WTC11 (cell line): ENCODE results near the gene LPP. TPM values are rescaled to one million over a fixed set of nuclear protein-coding genes. Genes with fewer than 3 reads are reported as not detected.

Source experiments
- ATAC-seq: fragments of 200-7000 bp; cut with Tn5 transposase; 2 replicates; pipeline ENCODE4 v1.10.0; 2021; ENCODE audit warnings: mild to moderate bottlenecking, moderate library complexity
- CTCF ChIA-PET: fragments of 300-600 bp; sonication (Branson Sonifier 250); formaldehyde crosslinking; loops from one replicate; lab custom pipeline; 2021; ENCODE audit warnings: antibody characterized with exemption; lab: Charles Lee
- POLR2A ChIA-PET: fragments of 350-600 bp; sonication (Branson Sonifier 250); formaldehyde crosslinking; loops from one replicate; lab custom pipeline; 2021; ENCODE audit warnings: antibody characterized with exemption; lab: Charles Lee
- DNase-seq: peaks from one replicate; pipeline ENCODE4 v3.0.0; 2021; ENCODE audit warnings: low spot score
- H3K27ac Mint-ChIP-seq: 2 replicates; pipeline ENCODE4 v1.8.0; 2021; ENCODE audit warnings: mixed read lengths
- H3K27me3 Mint-ChIP-seq: 2 replicates; pipeline ENCODE4 v1.8.0; 2021; ENCODE audit warnings: low read depth, mild to moderate bottlenecking, moderate library complexity, mixed read lengths
- H3K36me3 Mint-ChIP-seq: 2 replicates; pipeline ENCODE4 v1.8.0; 2021; ENCODE audit warnings: mixed read lengths
- H3K4me1 Mint-ChIP-seq: 2 replicates; pipeline ENCODE4 v1.8.0; 2022; ENCODE audit warnings: mixed read lengths
- H3K4me3 Mint-ChIP-seq: 2 replicates; pipeline ENCODE4 v1.8.0; 2021; ENCODE audit warnings: mild to moderate bottlenecking, moderate library complexity, mixed read lengths
- H3K9me3 Mint-ChIP-seq: 2 replicates; pipeline ENCODE4 v1.8.0; 2021; ENCODE audit warnings: mixed read lengths
- CDX4 ChIP-seq: fragments of 250-450 bp; sonication (Bioruptor Pico); IDR thresholded peaks from 2 replicates; pipeline ENCODE4 v1.9.0; 2021; ENCODE audit warnings: moderate library complexity, mild to moderate bottlenecking, inconsistent platforms, borderline replicate concordance
- CREB1 ChIP-seq: sonication (generic); formaldehyde crosslinking; IDR thresholded peaks from 2 replicates; pipeline ENCODE4 v1.8.0; 2023; ENCODE audit warnings: mild to moderate bottlenecking, missing genetic modification reagents
- E2F1 ChIP-seq: sonication (generic); formaldehyde crosslinking; IDR thresholded peaks from 2 replicates; pipeline ENCODE4 v1.8.0; 2022; ENCODE audit warnings: mild to moderate bottlenecking, missing genetic modification reagents
- ERG ChIP-seq: fragments of 250-450 bp; sonication (Bioruptor Pico); IDR thresholded peaks from 2 replicates; pipeline ENCODE4 v1.8.0; 2021; ENCODE audit warnings: mild to moderate bottlenecking
- FOXJ3 ChIP-seq: sonication (generic); formaldehyde crosslinking; IDR thresholded peaks from 2 replicates; pipeline ENCODE4 v1.9.0; 2021; ENCODE audit warnings: missing genetic modification reagents, mild to moderate bottlenecking, borderline replicate concordance
- FOXK1 ChIP-seq: sonication (generic); formaldehyde crosslinking; IDR thresholded peaks from 2 replicates; pipeline ENCODE4 v1.8.0; 2022; ENCODE audit warnings: mild to moderate bottlenecking, moderate library complexity, missing genetic modification reagents
- FOXP4 ChIP-seq: sonication (generic); formaldehyde crosslinking; IDR thresholded peaks from 2 replicates; pipeline ENCODE4 v1.8.0; 2022; ENCODE audit warnings: mild to moderate bottlenecking, missing genetic modification reagents
- GTF2I ChIP-seq: fragments of 250-450 bp; sonication (Bioruptor Pico); conservative IDR thresholded peaks from 2 replicates; pipeline ENCODE4 v1.4.0; 2021; ENCODE audit warnings: mild to moderate bottlenecking
- MAX ChIP-seq: sonication (generic); formaldehyde crosslinking; IDR thresholded peaks from 2 replicates; pipeline ENCODE4 v1.8.0; 2022; ENCODE audit warnings: mild to moderate bottlenecking, missing genetic modification reagents
- MYBL2 ChIP-seq: sonication (generic); formaldehyde crosslinking; IDR thresholded peaks from 2 replicates; pipeline ENCODE4 v1.8.1; 2023; ENCODE audit warnings: mild to moderate bottlenecking, moderate library complexity, missing genetic modification reagents
- NFYB ChIP-seq: sonication (generic); formaldehyde crosslinking; conservative IDR thresholded peaks from 2 replicates; pipeline ENCODE4 v1.8.0; 2022; ENCODE audit warnings: low read depth, missing genetic modification reagents
- NR1H2 ChIP-seq: sonication (generic); formaldehyde crosslinking; IDR thresholded peaks from 2 replicates; pipeline ENCODE4 v1.9.0; 2021; ENCODE audit warnings: mild to moderate bottlenecking, moderate library complexity, missing genetic modification reagents
- NR2C2 ChIP-seq: sonication (generic); formaldehyde crosslinking; IDR thresholded peaks from 2 replicates; pipeline ENCODE4 v1.8.0; 2022; ENCODE audit warnings: mild to moderate bottlenecking, missing genetic modification reagents
- NR3C1 ChIP-seq: sonication (generic); formaldehyde crosslinking; conservative IDR thresholded peaks from 2 replicates; pipeline ENCODE4 v1.8.1; 2023; ENCODE audit warnings: low read depth, mild to moderate bottlenecking, missing genetic modification reagents
- PREB ChIP-seq: sonication (generic); formaldehyde crosslinking; IDR thresholded peaks from 2 replicates; pipeline ENCODE4 v1.8.1; 2022; ENCODE audit warnings: mild to moderate bottlenecking, missing genetic modification reagents, moderate library complexity, borderline replicate concordance
- RORB ChIP-seq: fragments of 250-450 bp; sonication (Bioruptor Pico); IDR thresholded peaks from 2 replicates; pipeline ENCODE4 v1.9.0; 2021; ENCODE audit warnings: mild to moderate bottlenecking
- SOX15 ChIP-seq: fragments of 250-450 bp; sonication (Bioruptor Pico); IDR thresholded peaks from 2 replicates; pipeline ENCODE4 v1.9.0; 2021; ENCODE audit warnings: mild to moderate bottlenecking
- TEAD1 ChIP-seq: sonication (generic); formaldehyde crosslinking; IDR thresholded peaks from 2 replicates; pipeline ENCODE4 v1.8.0; 2022; ENCODE audit warnings: mild to moderate bottlenecking, missing genetic modification reagents
- ZBTB43 ChIP-seq: sonication (generic); formaldehyde crosslinking; IDR thresholded peaks from 2 replicates; pipeline ENCODE4 v1.8.1; 2023; ENCODE audit warnings: mild to moderate bottlenecking, missing genetic modification reagents
- ZNF121 ChIP-seq: sonication (generic); formaldehyde crosslinking; IDR thresholded peaks from 2 replicates; pipeline ENCODE4 v1.8.0; 2023; ENCODE audit warnings: missing genetic modification reagents
- ZNF219 ChIP-seq: sonication (generic); formaldehyde crosslinking; IDR thresholded peaks from 2 replicates; pipeline ENCODE4 v1.8.0; 2023; ENCODE audit warnings: missing genetic modification reagents, mild to moderate bottlenecking, borderline replicate concordance
- ZNF232 ChIP-seq: sonication (generic); formaldehyde crosslinking; IDR thresholded peaks from 2 replicates; pipeline ENCODE4 v1.8.0; 2022; ENCODE audit warnings: mild to moderate bottlenecking, missing genetic modification reagents
- ZNF281 ChIP-seq: sonication (generic); formaldehyde crosslinking; IDR thresholded peaks from 2 replicates; pipeline ENCODE4 v1.8.0; 2023; ENCODE audit warnings: mild to moderate bottlenecking, missing genetic modification reagents
- ZNF396 ChIP-seq: fragments of 250-450 bp; sonication (Bioruptor Pico); IDR thresholded peaks from 2 replicates; pipeline ENCODE4 v1.8.0; 2021; ENCODE audit warnings: mild to moderate bottlenecking, moderate library complexity, borderline replicate concordance
- total RNA-seq: library from RNA; stranded (reverse); gene quantifications from 3 replicates; pipeline ENCODE4 v1.2.3, GENCODE V29; 2021

The LPP gene
- total RNA-seq, 1 experiment from 2014 or later = 49.6 TPM

- TF ChIP-seq NFYB (CRISPR knock-in tag) (no peak), FOXK1 (CRISPR knock-in tag) (no peak), MYBL2 (CRISPR knock-in tag) (no peak), ZNF281 (CRISPR knock-in tag) (no peak), ZBTB43 (CRISPR knock-in tag) (no peak), NR3C1 (CRISPR knock-in tag) (no peak)
These were observed 103.5 kb downstream of the LPP start (continued) for GRCh38 chr3:188257384-188258026.

- DNase-seq (no peak), ATAC-seq (no peak)
- H3K27me3 Mint-ChIP-seq = no peaks in the 10 kb centered on the region
- no peak overlapping the region for H3K4me3 Mint-ChIP-seq
- ChIA-PET POLR2A (no interaction called here), CTCF (no interaction called here)
- no peaks in the 10 kb centered on the region for H3K9me3 Mint-ChIP-seq
- peaks cover 11% of the 10 kb centered on the region; the same call in 1 of the 2 replicates for H3K4me1 Mint-ChIP-seq
- H3K36me3 Mint-ChIP-seq = no peaks in the 10 kb centered on the region
- TF ChIP-seq PREB (CRISPR knock-in tag) = no peak
- TF ChIP-seq TEAD1 (CRISPR knock-in tag) = no peak
- no peak for TF ChIP-seq ZNF219 (CRISPR knock-in tag)
- TF ChIP-seq NR1H2 (CRISPR knock-in tag) = no peak
- TF ChIP-seq RORB (CRISPR knock-in tag) = no peak
- no peak for TF ChIP-seq FOXJ3 (CRISPR knock-in tag)
- TF ChIP-seq MAX (CRISPR knock-in tag) = no peak
- TF ChIP-seq GTF2I (CRISPR knock-in tag) = no peak
- TF ChIP-seq SOX15 (CRISPR knock-in tag) = no peak
- no peak for TF ChIP-seq CDX4 (CRISPR knock-in tag)
- no peak for TF ChIP-seq ZNF232 (CRISPR knock-in tag)
- no peak for TF ChIP-seq FOXP4 (CRISPR knock-in tag)
- no peak for TF ChIP-seq ZNF121 (CRISPR knock-in tag)
- TF ChIP-seq ZNF396 (CRISPR knock-in tag) = no peak
- no peak for TF ChIP-seq NR2C2 (CRISPR knock-in tag)
- no peak for TF ChIP-seq CREB1
- no peak for TF ChIP-seq ERG (CRISPR knock-in tag)
- no peak for TF ChIP-seq E2F1 (CRISPR knock-in tag)
- peak overlapping the region; percentile 37 for H3K27ac Mint-ChIP-seq
These were observed 105.2 kb downstream of the LPP start for GRCh38 chr3:188259191-188259590.
